Smooth muscle cell (in vitro differentiated cells): ENCODE data around the gene RUFY4. TPM values are rescaled to one million over a fixed set of nuclear protein-coding genes. Genes with fewer than 3 reads are reported as not detected.
"Not testable (repeated sequence)": the region's sequence is repeated elsewhere in the genome, so short reads cannot be mapped to it uniquely, and the experiment has no call there.

Experiments used
- DNase-seq: peaks from one replicate; lab custom pipeline; 2025; ENCODE audit not compliant: unreplicated experiment; lab: John Stamatoyannopoulos, UW
- H2AFZ ChIP-seq: fragments of 200-600 bp; sonication (generic); 2 replicates; pipeline ENCODE4 v1.6.0; 2016; ENCODE audit warnings: antibody characterized with exemption, low read depth, mild to moderate bottlenecking
- H3F3A ChIP-seq: fragments of 200-600 bp; sonication (generic); 2 replicates; pipeline ENCODE4 v1.6.0; 2017; ENCODE audit warnings: antibody characterized with exemption, low read depth
- H3K27ac ChIP-seq: fragments of 200-600 bp; sonication (generic); 2 replicates; pipeline ENCODE4 v1.5.1; 2016; ENCODE audit warnings: low read depth, mild to moderate bottlenecking
- H3K27me3 ChIP-seq: fragments of 200-600 bp; sonication (generic); 2 replicates; pipeline ENCODE4 v1.6.1; 2016; ENCODE audit warnings: low read depth, mild to moderate bottlenecking
- H3K36me3 ChIP-seq: fragments of 200-600 bp; sonication (generic); 2 replicates; pipeline ENCODE4 v1.5.1; 2016; ENCODE audit warnings: low read depth
- H3K4me1 ChIP-seq: fragments of 200-600 bp; sonication (generic); 2 replicates; pipeline ENCODE4 v1.5.1; 2016; ENCODE audit warnings: low read depth
- H3K4me2 ChIP-seq: fragments of 200-600 bp; sonication (generic); 2 replicates; pipeline ENCODE4 v1.6.0; 2016; ENCODE audit warnings: mild to moderate bottlenecking
- H3K4me3 ChIP-seq: fragments of 200-600 bp; sonication (generic); 2 replicates; pipeline ENCODE4 v1.5.1; 2016; ENCODE audit warnings: mild to moderate bottlenecking
- H3K79me2 ChIP-seq: fragments of 200-600 bp; sonication (generic); 2 replicates; pipeline ENCODE4 v1.6.0; 2016; ENCODE audit warnings: low read depth, mild to moderate bottlenecking
- H3K9ac ChIP-seq: fragments of 200-600 bp; sonication (generic); 2 replicates; pipeline ENCODE4 v1.6.0; 2016; ENCODE audit warnings: low read depth
- H3K9me3 ChIP-seq: fragments of 200-600 bp; sonication (generic); replicated peaks from 2 replicates; pipeline ENCODE4 v1.5.1; 2016; ENCODE audit warnings: low read depth
- H4K20me1 ChIP-seq: fragments of 200-600 bp; sonication (generic); 2 replicates; pipeline ENCODE4 v1.6.0; 2016; ENCODE audit warnings: low read depth
- WGBS: methylation state at CpG from one replicate; pipeline ENCODE4 v1.1.7; 2016; ENCODE audit warnings: low lambda C conversion rate; 5-methylcytosine and 5-hydroxymethylcytosine counted together
- polyA plus RNA-seq: library from polyadenylated mRNA; unstranded; fragments of >200 nt; fragmentation: Nextera tagmentation; extraction: Ambion mirVana; gene quantifications from 2 replicates; pipeline ENCODE4 v1.2.1, GENCODE V29; 2016
- total RNA-seq: library from RNA; depleted of rRNA; stranded (reverse); fragments of >200 nt; gene quantifications from 2 replicates; pipeline ENCODE4 v1.2.3, GENCODE V29; 2014
- TF ChIP-seq, protein P1 (sequence below): fragments of 200-600 bp; sonication (generic); IDR thresholded peaks from 2 replicates; pipeline ENCODE4 v1.5.1; 2017; ENCODE audit warnings: borderline replicate concordance, mild to moderate bottlenecking, antibody characterized with exemption; ENCODE audit not compliant: insufficient read depth, poor library complexity, severe bottlenecking

RUFY4 gene
- total and polyA plus RNA-seq, 2 experiments from 2014 or later = 0.10 TPM; not detected in 1

DNA sequence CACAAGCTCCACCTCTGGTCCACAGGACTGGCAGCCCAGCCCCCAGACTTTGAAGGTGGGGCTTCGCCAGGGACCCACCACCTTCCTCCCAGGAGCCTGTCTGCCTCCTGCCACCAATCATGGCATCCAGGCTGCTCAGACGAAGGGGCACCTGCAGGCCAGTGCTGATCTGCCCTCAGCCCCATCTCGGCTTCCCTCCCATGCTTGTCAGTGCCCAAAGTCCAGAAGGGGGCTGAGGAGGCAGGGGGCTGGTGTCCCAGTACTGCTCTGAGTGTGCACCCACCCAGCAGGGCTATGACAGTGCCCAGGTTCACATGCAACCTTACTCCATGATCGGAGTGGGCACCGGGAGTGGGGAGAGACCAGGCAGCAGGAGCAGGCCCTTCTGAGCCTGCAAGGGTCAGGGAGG, 25.3 kb upstream of the RUFY4 start:
- Histone ChIP-seq H3K4me1 (no peaks in the 10 kb centered on the region), H4K20me1 (no peaks in the 10 kb centered on the region), H3K79me2 (no peaks in the 10 kb centered on the region), H3K4me3 (no peak overlapping the region), H3K27ac (no peak overlapping the region), H3K4me2 (no peak overlapping the region), H3K9me3 (no peaks in the 10 kb centered on the region), H3K27me3 (peaks cover 47% of the 10 kb centered on the region), H3K36me3 (no peaks in the 10 kb centered on the region), H2AFZ (no peak overlapping the region), H3K9ac (no peak overlapping the region), H3F3A (no peaks in the 10 kb centered on the region)
- 84% methylated on average over 5 of the region's 5 CpGs for WGBS
- TF ChIP-seq, protein P1, sequence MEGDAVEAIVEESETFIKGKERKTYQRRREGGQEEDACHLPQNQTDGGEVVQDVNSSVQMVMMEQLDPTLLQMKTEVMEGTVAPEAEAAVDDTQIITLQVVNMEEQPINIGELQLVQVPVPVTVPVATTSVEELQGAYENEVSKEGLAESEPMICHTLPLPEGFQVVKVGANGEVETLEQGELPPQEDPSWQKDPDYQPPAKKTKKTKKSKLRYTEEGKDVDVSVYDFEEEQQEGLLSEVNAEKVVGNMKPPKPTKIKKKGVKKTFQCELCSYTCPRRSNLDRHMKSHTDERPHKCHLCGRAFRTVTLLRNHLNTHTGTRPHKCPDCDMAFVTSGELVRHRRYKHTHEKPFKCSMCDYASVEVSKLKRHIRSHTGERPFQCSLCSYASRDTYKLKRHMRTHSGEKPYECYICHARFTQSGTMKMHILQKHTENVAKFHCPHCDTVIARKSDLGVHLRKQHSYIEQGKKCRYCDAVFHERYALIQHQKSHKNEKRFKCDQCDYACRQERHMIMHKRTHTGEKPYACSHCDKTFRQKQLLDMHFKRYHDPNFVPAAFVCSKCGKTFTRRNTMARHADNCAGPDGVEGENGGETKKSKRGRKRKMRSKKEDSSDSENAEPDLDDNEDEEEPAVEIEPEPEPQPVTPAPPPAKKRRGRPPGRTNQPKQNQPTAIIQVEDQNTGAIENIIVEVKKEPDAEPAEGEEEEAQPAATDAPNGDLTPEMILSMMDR = no peak
- DNase-seq = no peak

DNA sequence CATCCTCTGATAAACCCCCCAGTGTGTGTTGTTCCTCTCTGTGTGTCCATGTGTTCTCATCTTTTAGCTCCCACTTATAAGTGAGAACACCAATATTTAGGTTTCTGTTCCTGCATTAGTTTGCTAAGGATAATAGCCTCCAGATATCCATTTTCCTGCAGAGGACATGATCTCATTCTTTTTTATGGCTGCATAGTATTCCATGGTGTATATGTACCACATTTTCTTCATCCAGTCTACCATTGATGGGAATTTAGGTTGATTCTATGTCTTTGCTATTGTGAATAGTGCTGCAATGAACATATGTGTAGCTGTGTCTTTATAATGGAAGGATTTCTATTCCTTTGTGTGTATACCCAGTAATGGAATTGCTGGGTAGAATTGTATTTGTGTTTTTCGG, 24.5 kb upstream of the RUFY4 start:
- not testable (repeated sequence) for H3F3A ChIP-seq, H3K9me3 ChIP-seq, H3K9ac ChIP-seq, DNase-seq, H3K4me3 ChIP-seq, H2AFZ ChIP-seq, H3K4me1 ChIP-seq, H3K4me2 ChIP-seq, H3K36me3 ChIP-seq, H3K79me2 ChIP-seq, H3K27ac ChIP-seq, H4K20me1 ChIP-seq
- WGBS = 100% methylated on average over 1 of the region's 1 CpG
- H3K27me3 ChIP-seq = peaks cover 38% of the 10 kb centered on the region

DNA sequence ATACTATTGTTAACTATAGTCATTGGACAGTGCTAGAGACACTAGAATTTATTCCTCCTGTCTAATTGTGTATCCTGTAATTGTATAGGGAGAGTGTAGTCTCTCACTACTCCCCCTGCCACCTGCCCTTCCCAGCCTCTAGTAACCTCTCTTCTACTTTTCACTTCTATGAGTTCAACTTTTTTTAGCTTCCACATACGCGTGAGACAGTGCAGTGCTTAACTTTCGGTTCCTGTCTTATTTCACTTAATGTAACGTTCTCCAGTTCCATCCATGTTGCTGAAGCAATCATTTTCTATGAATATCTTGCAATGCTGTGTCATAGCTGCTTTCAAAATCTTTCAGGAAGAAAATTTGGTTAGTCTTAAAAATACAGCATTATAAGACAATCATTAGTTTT, 22.8 kb upstream of the RUFY4 start:
- H3K4me1 ChIP-seq = no peaks in the 10 kb centered on the region
- H2AFZ ChIP-seq = no peak overlapping the region
- H3K79me2 ChIP-seq = no peaks in the 10 kb centered on the region
- no peak overlapping the region for H3K9ac ChIP-seq
- no peak overlapping the region for H3K27ac ChIP-seq
- no peaks in the 10 kb centered on the region for H3F3A ChIP-seq
- peaks cover 22% of the 10 kb centered on the region for H3K27me3 ChIP-seq
- H4K20me1 ChIP-seq = no peaks in the 10 kb centered on the region
- H3K36me3 ChIP-seq = no peaks in the 10 kb centered on the region
- no peak overlapping the region for H3K4me3 ChIP-seq
- no peak overlapping the region for H3K4me2 ChIP-seq
- H3K9me3 ChIP-seq = no peaks in the 10 kb centered on the region
- DNase-seq = no peak
- TF ChIP-seq, protein P1 = no peak
- WGBS = 87% methylated on average over 4 of the region's 4 CpGs

DNA sequence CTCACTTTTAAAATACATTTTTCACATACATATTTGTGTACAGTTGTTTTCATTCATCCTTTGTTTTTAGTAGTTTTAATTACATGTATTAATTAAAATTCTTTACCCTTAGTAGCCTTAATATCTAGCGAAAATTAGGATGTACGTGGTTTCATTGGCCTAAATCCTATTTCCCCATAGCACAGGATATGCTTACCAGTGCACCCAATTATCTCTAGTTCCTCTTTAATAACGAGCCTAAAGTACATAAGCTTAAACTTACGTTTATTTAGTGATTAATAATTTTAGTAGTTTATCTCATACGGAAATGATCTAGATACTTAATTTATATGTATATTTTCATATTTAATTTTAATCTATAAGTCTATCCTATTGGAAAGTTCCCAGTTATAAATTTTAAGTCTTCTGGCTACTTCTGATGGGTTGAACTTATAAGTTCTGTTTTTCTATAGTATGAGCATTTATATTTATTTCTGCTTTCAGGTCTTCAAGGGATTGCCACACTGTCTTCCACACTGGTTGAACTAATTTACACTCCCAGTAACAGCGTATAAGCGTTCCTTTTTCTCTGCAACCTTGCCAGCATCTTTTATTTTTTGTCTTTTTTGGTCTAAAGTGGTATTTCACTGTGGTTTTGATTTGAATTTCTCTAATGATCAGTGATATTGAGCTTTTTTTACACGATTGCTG, 21.4 kb upstream of the RUFY4 start:
- no peak for DNase-seq
- H4K20me1 ChIP-seq = no peaks in the 10 kb centered on the region
- H3K79me2 ChIP-seq = no peaks in the 10 kb centered on the region
- no peak overlapping the region for H2AFZ ChIP-seq
- TF ChIP-seq, protein P1 = no peak
- H3K9me3 ChIP-seq = no peaks in the 10 kb centered on the region
- H3K9ac ChIP-seq = no peak overlapping the region
- no peaks in the 10 kb centered on the region for H3F3A ChIP-seq
- no peaks in the 10 kb centered on the region for H3K36me3 ChIP-seq
- H3K27me3 ChIP-seq = peaks cover 20% of the 10 kb centered on the region
- H3K4me2 ChIP-seq = no peak overlapping the region
- WGBS = 84% methylated on average over 8 of the region's 8 CpGs
- H3K4me1 ChIP-seq = no peaks in the 10 kb centered on the region
- H3K4me3 ChIP-seq = no peak overlapping the region
- H3K27ac ChIP-seq = no peak overlapping the region
